AG04450 (cell line): ENCODE measurements around the gene IL21R. TPM values are rescaled to one million over a fixed set of nuclear protein-coding genes. Genes with fewer than 3 reads are reported as not detected.
"Not testable (repeated sequence)": the region's sequence is repeated elsewhere in the genome, so short reads cannot be mapped to it uniquely, and the experiment has no call there.

Experiments used
- CTCF ChIA-PET: fragments of 300-600, 350-600 bp; formaldehyde crosslinking; extraction: SDS; loops from one replicate; lab custom pipeline; 2022; ENCODE audit warnings: antibody characterized with exemption, inconsistent platforms; lab: Charles Lee
- POLR2A ChIA-PET: fragments of 350-600 bp; formaldehyde crosslinking; extraction: SDS; loops from one replicate; lab custom pipeline; 2021; ENCODE audit warnings: antibody characterized with exemption, inconsistent platforms; lab: Yijun Ruan, JAX
- DNase-seq: peaks from one replicate; pipeline ENCODE4 v3.0.0-alpha.2; 2011; ENCODE audit warnings: low read depth, low spot score
- H3K27ac ChIP-seq: one replicate; pipeline ENCODE4 v1.5.1; 2012; ENCODE audit warnings: low read depth, low read length, control low read depth
- H3K27me3 ChIP-seq: one replicate; pipeline ENCODE4 v1.6.0; 2012; ENCODE audit warnings: low read length; ENCODE audit not compliant: control insufficient read depth, insufficient read depth
- H3K4me3 ChIP-seq: 2 replicates; pipeline ENCODE4 v1.5.1; 2011; ENCODE audit warnings: mild to moderate bottlenecking, low read depth, low read length, control low read depth
- H3K9me3 ChIP-seq: 2 replicates; pipeline ENCODE4 v1.5.1; 2012; ENCODE audit warnings: low read length; ENCODE audit not compliant: control insufficient read depth, insufficient read depth
- polyA plus RNA-seq: library from polyadenylated mRNA; depleted of rRNA; stranded (reverse); fragments of >200 nt; gene quantifications from 2 replicates; pipeline ENCODE4 v1.2.3, GENCODE V29; 2011
- TF ChIP-seq, protein P1 (sequence below): IDR thresholded peaks from 2 replicates; pipeline ENCODE4 v1.5.1; 2011; ENCODE audit warnings: low read depth, low read length, control low read depth, inconsistent platforms

Gene IL21R
- polyA plus RNA-seq, 1 experiment: 0.57 TPM

DNA sequence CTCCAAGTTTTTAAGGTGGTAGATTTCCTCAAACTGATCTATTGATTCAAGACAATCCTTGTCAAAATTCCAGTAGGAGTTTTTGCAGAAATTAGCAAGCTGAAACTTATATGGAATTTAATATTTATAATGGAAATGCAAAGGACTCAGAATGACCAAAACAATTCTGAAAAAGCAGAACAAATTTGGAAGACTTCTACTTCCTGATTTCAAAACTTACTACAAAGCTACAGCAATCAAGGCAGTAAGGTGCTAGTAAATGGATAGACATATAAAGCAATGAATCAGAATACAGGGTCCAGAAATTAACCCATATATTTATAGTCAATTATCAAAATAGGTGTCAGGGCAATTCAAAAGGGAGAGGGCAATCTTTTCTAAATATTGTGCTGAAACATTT, 11.8 kb upstream of the IL21R start:
- Histone ChIP-seq H3K9me3 (no peaks in the 10 kb centered on the region), H3K4me3 (no peak overlapping the region), H3K27ac (no peak overlapping the region), H3K27me3 (peaks cover 4% of the 10 kb centered on the region)
- ChIA-PET CTCF (no interaction called here), POLR2A (no interaction called here)
- TF ChIP-seq, protein P1, sequence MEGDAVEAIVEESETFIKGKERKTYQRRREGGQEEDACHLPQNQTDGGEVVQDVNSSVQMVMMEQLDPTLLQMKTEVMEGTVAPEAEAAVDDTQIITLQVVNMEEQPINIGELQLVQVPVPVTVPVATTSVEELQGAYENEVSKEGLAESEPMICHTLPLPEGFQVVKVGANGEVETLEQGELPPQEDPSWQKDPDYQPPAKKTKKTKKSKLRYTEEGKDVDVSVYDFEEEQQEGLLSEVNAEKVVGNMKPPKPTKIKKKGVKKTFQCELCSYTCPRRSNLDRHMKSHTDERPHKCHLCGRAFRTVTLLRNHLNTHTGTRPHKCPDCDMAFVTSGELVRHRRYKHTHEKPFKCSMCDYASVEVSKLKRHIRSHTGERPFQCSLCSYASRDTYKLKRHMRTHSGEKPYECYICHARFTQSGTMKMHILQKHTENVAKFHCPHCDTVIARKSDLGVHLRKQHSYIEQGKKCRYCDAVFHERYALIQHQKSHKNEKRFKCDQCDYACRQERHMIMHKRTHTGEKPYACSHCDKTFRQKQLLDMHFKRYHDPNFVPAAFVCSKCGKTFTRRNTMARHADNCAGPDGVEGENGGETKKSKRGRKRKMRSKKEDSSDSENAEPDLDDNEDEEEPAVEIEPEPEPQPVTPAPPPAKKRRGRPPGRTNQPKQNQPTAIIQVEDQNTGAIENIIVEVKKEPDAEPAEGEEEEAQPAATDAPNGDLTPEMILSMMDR: no peak
- no peak for DNase-seq

DNA sequence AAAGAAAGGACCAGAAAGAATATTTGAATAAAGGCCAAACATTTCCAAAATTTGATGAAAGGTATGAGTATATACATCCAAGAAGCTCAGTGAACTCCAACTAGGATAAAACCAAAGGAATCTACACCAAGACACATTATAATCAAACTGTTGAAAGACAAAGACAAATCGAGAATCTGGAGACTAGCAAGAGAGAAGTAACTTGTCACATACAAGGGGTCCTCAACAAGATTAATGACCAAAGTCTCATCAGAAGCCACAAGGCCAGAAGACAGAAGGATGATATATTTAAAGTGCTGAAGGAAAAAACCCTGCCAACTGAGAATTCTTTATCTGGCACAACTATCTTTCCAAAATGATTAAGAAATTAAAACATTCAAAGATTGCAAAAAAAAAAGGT, 9.3 kb upstream of the IL21R start:
- no peak for DNase-seq
- Histone ChIP-seq H3K4me3 (no peak overlapping the region), H3K27me3 (peaks cover 4% of the 10 kb centered on the region), H3K9me3 (no peaks in the 10 kb centered on the region), H3K27ac (no peak overlapping the region)
- ChIA-PET POLR2A (no interaction called here), CTCF (interaction anchor here (0.8 to 2.4 kb wide), 4 partner anchors 8 to 213 kb away, joined by 4 to 11 read pairs (median 5); no protein-coding TSS in a partner anchor)
- TF ChIP-seq, protein P1: no peak

DNA sequence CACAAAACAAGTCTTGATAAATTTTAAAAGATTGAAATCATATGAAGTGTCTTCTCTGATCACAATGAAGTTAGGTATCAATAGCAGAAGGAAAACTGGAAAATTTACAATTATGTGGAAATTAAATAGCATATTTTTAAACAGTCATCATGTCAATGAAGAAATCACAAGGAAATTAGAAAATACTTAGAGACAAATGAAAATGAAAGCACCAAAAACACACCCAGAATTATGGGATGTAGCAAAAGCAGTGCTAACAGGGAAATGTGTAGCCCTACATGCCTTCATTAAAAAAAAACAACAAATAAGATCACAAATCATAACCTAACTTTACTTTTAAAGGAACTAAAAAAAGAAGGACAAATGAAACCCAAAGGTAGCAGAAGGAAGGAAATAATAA, 7.5 kb upstream of the IL21R start:
- H3K4me3 ChIP-seq: no peak overlapping the region
- TF ChIP-seq, protein P1: no peak
- H3K27ac ChIP-seq: no peak overlapping the region
- CTCF ChIA-PET: no interaction called here
- H3K9me3 ChIP-seq: no peaks in the 10 kb centered on the region
- no peaks in the 10 kb centered on the region for H3K27me3 ChIP-seq
- no peak for DNase-seq
- POLR2A ChIA-PET: no interaction called here

DNA sequence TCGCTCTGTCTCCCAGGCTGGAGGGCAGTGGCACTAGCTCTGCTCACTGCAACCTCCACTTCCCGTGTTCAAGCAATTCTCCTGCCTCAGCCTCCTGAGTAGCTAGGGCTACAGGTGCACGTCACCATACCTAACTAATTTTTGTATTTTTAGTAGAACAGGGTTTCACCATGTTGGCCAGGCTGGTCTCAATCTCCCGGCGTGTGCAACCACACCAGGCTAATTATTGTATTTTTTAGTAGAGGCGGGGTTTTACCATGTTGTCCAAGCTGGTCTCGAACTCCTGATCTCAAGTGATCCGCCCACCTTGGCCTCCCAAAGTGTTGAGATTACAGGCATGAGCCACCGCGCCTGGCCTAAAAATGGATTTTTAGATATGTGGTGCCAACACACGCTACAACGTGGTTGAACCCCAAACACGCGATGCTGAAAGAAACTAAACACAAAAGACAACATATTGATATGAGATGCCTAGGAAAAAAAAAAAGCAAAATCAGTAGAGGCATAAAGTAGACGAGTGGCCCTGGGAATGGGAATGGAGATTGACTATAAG, 3.6 kb upstream of the IL21R start:
- CTCF ChIA-PET, H3K9me3 ChIP-seq, H3K4me3 ChIP-seq, POLR2A ChIA-PET, DNase-seq, H3K27ac ChIP-seq, H3K27me3 ChIP-seq: not testable (repeated sequence)

DNA sequence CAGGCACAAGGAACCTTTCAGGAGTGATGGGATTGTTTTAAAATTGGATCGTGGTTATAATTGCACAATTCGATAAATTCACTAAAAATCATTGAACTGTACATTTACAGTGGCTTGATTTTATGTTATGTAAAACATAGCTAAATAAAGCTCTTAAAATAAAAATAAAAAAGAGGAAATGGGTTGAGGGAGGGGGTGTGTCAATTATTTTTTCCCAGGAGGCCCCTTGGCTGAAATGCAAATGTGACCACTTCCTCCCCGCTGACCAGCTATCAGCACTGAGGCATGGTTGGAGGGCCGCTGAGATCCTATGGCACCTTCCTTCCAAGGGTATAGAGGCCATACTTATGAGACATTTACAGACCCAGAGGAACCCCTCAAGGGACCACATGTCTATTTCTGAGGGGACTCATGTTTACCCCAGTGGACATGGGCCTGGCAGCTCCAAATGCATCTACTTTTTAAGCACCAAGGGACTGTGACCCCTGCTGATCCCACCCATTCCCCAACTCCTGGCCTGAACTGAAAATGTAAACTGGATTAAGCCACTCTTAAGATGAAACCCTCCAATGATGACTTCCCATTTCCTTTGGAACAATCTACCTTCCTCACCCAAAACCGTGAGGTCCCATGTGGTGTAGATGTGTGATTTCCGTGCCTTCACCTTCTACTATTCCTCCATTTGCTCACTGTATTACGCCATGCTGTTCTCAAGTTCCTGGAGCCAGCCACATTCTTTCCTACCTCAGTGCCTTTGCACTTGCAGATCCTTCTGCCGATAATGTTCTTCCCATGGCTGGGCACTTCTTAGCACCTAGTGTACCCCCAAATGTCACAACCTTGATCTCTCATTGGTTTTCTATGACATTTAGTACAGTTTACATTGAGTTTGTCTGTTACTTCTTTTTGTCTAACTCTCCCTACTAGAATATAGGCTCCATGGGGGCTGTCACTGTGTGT, 2.8 kb upstream of the IL21R start:
- TF ChIP-seq, protein P1: no peak
- ChIA-PET POLR2A (no interaction called here), CTCF (no interaction called here)
- no peaks in the 10 kb centered on the region for H3K27me3 ChIP-seq
- no peak for DNase-seq
- no peaks in the 10 kb centered on the region; the same call in 1 of the 2 replicates for H3K9me3 ChIP-seq
- no peak overlapping the region for H3K4me3 ChIP-seq
- H3K27ac ChIP-seq: no peak overlapping the region
